NCI-H187 (cell line): ENCODE data around the gene CYSLTR1.
"Not testable (repeated sequence)": the region's sequence is repeated elsewhere in the genome, so short reads cannot be mapped to it uniquely, and the experiment has no call there.

Experiments
- DNase-seq, 2 experiments: peaks; one replicate each; lab custom pipeline; 2025; lab: John Stamatoyannopoulos, UW

The CYSLTR1 gene

GRCh38 chrX:78327370-78328086 lies at the start of gene CYSLTR1:
TSS of gene CYSLTR1 (minus strand) at chrX:78327611. CDS start at chrX:78273746, 53,865 bp downstream.
- no peak for DNase-seq

DNA sequence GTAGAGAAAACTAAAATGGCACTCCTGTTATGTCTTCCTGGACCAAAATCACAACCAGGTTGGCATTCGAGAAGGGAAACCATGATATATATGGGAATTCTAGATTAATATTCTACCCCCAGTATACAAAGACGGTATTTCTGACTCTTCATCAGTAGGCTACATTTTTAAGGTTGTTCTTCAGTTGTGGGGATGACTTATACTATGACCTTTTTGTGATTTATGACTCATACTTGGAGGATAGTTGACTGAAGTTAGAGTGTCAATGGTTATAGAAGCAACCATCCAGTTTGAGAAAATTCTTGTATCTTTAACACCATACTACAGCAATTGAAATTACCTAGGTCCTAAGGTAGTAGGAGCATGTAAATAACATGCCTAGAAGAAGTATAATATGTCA lies 49.8 kb upstream of the CYSLTR1 start:
- no peak for DNase-seq

DNA sequence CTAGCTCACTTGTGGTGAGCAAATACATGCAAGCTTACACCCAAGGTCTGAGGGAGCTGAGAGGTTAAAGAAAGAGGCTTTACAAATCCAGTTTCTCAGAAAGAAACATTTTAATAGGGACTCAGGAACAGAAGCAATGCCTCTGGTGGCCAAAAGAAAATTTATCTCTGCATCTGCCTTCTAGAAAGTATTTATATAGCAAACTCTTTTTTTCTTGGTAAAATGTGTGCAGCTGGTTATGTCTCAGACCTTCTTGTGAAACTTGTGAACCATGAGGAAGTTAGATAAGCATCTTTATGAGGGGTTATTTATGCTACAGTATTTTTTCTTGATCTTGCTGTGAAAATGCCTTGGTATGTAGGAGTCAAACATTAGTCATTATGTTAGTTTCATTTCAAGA lies 48.5 kb upstream of the CYSLTR1 start:
- DNase-seq, result no peak

GRCh38 chrX:78366576-78366975 lies 39.2 kb upstream of the CYSLTR1 start:
- no peak for DNase-seq

GRCh38 chrX:78357342-78358055 lies 30.1 kb upstream of the CYSLTR1 start:
- DNase-seq, result no peak

- DNase-seq, result no peak
Measured at GRCh38 chrX:78333521-78333920, 6.1 kb upstream of the CYSLTR1 start.

DNA sequence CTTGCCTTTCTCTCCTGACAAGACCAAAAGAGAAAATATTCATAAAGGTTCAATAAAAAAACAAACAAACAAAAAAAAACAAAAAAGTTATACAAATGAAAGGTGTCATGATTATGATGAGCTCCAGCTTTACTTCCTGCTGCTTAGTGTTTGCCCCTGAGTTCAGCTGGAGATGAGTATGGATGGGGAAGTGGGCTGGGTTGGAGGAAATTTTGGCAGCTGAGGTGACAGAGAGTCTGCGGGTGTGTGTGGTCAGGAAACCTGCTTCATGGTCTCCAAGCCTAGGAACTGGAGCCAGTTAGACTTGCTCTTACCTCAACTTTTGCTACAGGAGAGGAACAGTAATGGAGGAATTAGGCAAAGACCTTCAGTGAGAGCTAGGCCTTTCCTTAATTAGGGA lies 4.3 kb upstream of the CYSLTR1 start:
- DNase-seq, result no peak

DNA sequence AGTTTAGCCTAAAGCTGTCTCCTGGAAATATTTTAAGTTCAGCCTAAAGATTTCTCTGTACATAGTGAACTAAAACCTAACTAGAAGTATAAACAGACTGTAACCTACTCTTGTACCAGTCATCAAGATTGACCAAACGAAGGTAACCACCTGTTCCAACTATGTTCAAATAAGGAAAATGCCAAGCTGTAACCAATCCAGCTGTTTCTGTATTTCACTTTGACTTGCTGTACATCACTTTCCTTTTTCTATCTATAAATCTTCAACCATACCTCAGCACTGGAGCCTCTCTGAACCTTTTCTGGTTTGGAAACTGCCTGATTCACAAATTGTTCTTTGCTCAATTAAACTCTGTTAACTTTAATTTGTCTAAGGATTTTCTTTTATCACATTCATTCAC lies 3.1 kb upstream of the CYSLTR1 start:
- no peak for DNase-seq

DNA sequence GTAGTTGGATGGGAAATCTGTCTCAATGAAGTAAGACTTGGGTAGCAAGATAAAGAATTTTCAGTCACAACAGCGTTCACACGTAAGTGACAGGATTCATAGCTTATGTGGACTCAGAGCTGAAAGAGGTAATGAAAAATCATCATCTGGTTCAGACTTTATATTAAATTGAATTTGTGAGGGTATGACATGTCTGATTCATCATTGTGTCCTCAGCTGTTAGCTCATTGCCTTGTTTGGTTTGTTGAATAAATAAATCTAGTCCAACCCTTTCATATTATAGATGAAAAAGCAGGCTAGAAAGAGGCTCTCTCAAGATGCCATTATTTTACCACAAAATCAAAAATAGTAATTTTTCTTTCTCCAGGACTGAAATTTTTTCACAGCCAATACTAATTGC lies 2.7 kb upstream of the CYSLTR1 start:
- no peak for DNase-seq

DNA sequence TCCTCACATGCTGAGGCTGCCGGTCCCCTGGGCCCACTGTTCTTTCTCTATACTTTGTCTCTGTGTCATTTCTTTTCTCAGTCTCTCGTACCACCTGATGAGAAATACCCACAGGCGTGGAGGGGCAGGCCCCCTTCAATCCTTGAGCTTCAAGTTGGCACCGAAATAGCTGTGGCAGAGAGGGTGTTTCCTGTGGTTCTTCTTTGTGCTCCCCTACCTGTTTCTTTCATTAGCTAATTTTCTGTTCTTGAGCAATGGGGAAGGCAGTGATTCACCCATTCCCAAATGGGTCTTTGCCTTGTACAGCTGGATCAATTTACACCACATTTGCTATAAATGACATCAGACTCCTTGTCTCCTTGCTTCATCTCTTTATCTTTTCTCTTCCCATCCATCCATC lies 2.1 kb upstream of the CYSLTR1 start:
- no peak for DNase-seq

DNA sequence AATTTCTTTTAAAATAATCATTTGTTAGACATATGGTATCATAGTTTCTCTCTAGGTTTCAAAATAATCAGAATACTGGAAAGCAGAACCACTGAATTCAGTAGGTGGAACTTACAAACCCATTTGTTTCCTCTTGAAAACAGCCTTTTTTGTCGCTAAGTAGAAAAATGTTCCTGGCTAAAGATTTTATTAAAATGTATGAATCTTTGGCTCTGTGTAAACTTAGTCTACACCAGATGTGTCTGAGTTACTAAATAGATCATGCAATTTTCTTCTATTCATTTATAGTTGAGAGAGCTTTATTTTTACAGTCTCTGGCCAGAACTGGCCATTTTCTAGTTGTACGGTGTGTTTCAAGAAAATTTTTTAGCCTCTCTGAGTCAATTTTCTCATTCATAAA lies 1.0 kb downstream of the CYSLTR1 start:
- DNase-seq, result no peak

GRCh38 chrX:78322863-78323262 lies 4.5 kb downstream of the CYSLTR1 start:
- DNase-seq, result no peak

DNA sequence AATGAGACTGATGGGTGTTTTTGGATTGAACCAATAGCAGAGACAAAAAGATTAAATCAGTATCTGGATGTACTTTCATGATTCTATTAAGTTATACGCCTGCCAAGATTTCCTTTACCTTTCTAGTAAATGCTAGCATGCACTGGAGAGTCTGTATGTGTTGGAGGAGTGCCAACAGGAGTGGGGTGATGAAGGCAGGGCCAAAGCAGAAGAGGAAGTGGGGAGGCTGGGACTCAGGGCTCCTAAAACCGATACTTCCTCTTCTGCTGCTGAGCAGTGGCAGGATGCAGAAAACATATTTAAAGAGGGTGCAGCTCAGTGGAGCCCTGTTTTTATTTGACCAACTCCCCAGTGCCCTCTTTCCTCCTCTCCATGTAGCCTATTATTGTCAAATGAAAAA lies 5.6 kb downstream of the CYSLTR1 start:
- DNase-seq, result no peak

DNA sequence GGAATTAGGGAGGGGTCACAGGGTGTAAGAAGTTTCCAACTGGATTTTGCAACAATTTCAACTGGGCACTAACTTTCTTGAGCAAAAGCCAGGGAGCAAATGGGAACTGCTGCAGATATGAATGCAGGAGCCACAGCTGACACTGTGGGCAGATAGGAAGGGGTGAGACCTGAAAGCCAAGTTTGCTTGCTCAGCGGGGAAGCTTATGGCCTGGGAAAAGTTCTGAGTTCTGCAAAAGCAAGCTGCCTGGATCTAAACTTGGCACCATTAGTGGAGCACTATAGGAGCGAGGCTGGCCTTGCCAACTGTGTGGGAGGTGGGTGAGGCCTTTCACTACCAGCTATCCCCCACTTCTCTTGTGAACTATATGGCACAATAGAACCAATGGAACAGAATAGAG lies 11.1 kb downstream of the CYSLTR1 start:
- DNase-seq, result no peak

DNA sequence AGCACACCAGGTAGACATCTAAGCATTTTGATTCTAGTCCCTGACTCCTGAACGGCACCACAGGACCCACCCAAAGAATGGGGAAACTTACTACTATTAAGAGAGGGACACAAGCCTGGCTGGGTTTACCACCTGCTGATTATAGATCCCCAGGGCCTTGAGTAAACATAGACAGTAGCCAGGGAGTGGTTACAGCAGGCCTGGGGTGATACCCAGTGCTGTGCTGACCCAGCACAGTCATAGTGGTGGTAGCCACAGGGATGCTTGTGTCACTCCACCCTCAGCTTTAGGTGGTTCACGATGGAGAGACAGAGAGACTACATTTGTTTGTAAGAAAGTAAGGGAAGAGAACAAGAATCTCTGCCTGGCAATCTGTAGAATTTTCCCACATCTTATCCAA lies 11.7 kb downstream of the CYSLTR1 start:
- DNase-seq, result no peak

DNA sequence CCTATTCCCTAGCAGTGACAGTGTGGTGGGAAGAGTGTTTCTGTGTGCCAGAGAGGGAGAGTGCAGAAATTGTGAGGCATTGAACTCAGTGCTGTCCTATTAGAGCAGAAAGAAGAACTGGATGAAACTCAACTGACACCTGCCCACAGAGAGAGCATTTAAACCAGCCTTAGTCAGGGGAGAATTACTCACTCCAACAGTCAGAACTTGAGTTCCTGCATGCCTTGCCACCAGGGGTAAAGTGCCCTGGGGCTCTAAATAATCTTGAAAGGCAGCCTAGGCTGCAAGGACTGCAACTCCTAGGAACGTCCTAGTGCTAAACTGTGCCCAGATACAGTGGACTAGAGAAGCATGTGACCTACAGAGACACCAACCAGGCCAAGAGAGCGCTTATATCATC lies 12.8 kb downstream of the CYSLTR1 start:
- no peak for DNase-seq

DNA sequence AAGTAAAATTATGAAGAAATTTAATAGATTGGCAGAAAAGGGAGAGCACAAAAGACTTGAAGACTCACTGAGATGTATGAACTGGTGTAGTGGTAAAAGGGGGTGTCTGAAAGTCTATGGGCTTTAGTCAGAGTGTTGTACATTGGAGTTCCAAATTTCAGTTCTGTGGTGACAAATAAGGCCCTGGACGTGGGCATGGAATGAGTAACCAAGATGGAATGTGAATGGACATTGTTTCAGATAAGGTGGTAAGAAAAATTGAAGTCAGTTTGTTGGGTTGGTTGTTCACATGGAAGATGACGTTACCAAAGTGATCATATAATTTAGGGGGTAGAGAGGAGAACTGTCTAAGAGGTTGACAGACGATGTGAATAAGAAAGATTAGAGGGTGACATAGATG lies 13.9 kb downstream of the CYSLTR1 start:
- DNase-seq, result no peak

DNA sequence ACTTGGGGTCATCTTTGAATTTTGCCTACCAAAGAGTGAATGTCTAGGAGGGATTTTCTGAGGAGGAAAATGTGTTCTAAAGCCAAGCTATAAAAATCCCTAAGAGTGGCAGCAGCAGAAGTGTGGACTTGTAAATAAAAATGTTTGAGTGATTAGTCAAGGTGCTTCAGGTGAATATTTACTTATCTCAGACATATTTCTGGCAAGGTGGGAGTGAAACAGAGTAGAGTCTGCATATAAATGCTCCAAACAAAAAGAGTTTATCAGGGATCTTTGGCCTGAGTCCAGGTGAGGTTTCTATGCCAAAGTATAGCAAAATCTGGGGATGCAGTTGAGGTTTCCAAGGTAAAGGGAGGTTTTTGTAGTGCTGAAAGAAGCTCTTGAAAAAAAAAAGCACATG lies 19.7 kb downstream of the CYSLTR1 start:
- DNase-seq, result no peak

DNA sequence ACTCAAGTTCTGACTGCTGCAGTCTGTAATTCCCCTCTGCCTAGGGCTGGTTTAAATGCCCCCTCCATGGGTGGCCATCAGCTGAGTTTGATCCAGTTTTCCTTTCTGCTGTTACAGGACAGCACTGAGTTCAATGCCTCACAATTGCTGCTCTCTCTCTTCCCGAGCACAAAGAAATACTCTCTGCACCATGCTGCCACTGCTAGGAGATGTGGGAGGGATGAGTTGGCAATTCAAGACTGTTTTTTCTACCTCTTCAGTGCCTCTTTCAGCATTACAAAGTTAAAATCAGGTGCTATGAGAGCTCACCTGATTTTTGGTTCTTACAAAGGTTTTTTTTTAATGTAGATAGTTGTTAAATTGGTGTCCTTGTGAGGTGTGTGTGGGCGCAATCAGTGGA lies 24.3 kb downstream of the CYSLTR1 start:
- DNase-seq, result no peak

DNA sequence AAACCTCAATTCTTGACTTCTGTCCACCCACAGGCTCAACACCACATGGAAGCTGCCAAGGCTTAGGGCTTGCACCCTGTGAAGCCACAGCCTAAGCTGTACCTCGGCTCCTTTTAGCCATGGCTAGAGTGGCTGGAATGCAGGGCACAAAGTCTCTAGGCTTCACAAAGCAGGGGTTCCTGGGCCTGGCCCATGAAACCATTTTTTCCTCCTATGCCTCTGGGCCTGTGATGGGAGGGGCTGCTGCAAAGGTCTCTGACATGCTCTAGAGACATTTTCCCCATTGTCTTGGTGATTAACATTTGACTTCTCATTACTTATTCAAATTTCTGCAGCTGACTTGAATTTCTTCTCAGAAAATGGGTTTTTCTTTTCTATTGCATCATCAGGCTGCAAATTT lies 26.5 kb downstream of the CYSLTR1 start:
- not testable (repeated sequence) for DNase-seq

- DNase-seq, result no peak
Measured at GRCh38 chrX:78283511-78283910, 43.9 kb downstream of the CYSLTR1 start.

DNA sequence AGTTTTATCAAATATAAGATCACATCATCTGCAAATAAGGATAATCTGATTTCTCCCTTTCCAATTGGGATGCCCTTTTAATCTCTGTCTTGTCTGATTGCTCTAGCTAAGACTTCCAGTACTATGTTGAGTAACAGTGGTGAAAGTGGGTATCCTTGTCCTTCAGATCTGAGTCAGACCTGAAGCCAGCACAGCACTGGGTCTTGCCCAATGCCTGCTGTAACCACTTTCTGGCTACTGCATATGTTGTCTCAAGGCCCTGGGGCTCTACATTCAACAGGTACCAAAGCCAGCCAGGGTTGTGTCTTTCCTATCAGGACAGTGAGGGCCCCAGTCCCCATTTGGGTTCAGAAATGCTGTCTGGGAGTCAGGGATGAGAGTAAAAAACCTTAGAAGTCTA lies 90.3 kb downstream of the CYSLTR1 start:
- DNase-seq, result no peak

- DNase-seq, result not testable (repeated sequence)
Measured at GRCh38 chrX:78226047-78226446, 101.4 kb downstream of the CYSLTR1 start.
